ENCODE data around the gene MRPL21. TPM values are rescaled to one million over a fixed set of nuclear protein-coding genes. Genes with fewer than 3 reads are reported as not detected.

Gene MRPL21
- total and polyA plus RNA-seq, 9 of the 15 experiments (the other 6 are each of a cell fraction or from before 2014, with no cell fraction given): 196 to 618 (median 232) TPM

DNA sequence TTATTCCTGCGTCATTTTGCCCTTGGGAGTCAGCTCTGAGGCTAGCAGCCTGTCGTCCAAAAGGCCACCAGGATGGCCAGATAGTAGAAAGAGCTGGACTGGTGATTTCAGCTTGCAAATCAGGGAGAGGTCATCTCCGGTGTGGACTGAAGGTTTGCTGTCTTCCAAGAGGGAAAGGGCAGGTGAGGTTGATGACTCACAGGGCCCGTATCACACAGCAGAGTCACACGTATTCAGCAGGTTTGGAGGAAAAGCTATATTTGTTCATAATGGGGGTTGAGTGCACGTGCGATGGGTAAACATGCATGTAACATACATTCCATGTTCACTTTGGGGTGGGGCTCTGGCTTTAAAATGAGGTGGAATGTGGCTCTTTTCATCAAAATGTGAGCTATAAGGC lies 25.6 kb downstream of the MRPL21 start:
- TF ChIP-seq BHLHE40 (IDR thresholded peaks at IDR 0.05; ENCODE audit: low read length): peak; percentile 45; the same call in 1 of the 2 replicates
- TF ChIP-seq NCOA1 (IDR thresholded peaks at IDR 0.05; ENCODE audit: low read depth): no peak
- TF ChIP-seq TAF15 (IDR thresholded peaks at IDR 0.05; ENCODE audit: low read depth, low read length): no peak
- TF ChIP-seq, protein P1, sequence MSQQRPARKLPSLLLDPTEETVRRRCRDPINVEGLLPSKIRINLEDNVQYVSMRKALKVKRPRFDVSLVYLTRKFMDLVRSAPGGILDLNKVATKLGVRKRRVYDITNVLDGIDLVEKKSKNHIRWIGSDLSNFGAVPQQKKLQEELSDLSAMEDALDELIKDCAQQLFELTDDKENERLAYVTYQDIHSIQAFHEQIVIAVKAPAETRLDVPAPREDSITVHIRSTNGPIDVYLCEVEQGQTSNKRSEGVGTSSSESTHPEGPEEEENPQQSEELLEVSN (IDR thresholded peaks at IDR 0.05; ENCODE audit: borderline replicate concordance in 1 of 2, extremely low read depth in 1 of 2, insufficient read depth in 1 of 2, insufficient read length in 1 of 2, low read depth in 1 of 2, low read length in 1 of 2, poor library complexity in 1 of 2, severe bottlenecking in 1 of 2): no peak
- no peak for TF ChIP-seq SMARCB1 (IDR thresholded peaks at IDR 0.05; ENCODE audit: insufficient read length, low read depth)
- TF ChIP-seq, protein P2, sequence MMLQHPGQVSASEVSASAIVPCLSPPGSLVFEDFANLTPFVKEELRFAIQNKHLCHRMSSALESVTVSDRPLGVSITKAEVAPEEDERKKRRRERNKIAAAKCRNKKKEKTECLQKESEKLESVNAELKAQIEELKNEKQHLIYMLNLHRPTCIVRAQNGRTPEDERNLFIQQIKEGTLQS (IDR thresholded peaks at IDR 0.05): peak; percentile 37; the same call in 1 of the 2 replicates
- TF ChIP-seq, protein P2 (CRISPR knock-in tag; conservative IDR thresholded peaks at IDR 0.05): no peak
- no peak for TF ChIP-seq NUFIP1 (IDR thresholded peaks at IDR 0.05; ENCODE audit: partially characterized antibody)
- no peak for TF ChIP-seq ARNT (IDR thresholded peaks at IDR 0.05)
- intact Hi-C loops (cut with micrococcal nuclease): no loop called here
- FAIRE-seq: no peak
- Histone ChIP-seq H3K9ac (ENCODE audit: insufficient read depth in 1 of 2, low read depth in 2 of 2, low read length in 2 of 2) (no peak overlapping the region; a peak in 1 of 4 replicates), H3K79me2 (ENCODE audit: control insufficient read depth, insufficient read depth, low read length) (no peaks in the 10 kb centered on the region), H3K4me2 (ENCODE audit: insufficient read depth, low read length) (no peak overlapping the region), H3K27me3 (ENCODE audit: control insufficient read depth in 2 of 2, insufficient read depth in 2 of 2, low read length in 2 of 2) (no peaks in the 10 kb centered on the region), H3K27ac (ENCODE audit: extremely low read depth, low read depth, low read length) (no peak overlapping the region), H3K36me3 (ENCODE audit: control insufficient read depth, insufficient read depth, low read length) (no peaks in the 10 kb centered on the region), H3K9me3 (replicated peaks; ENCODE audit: control insufficient read depth, insufficient read depth, low read depth, low read length) (no peaks in the 10 kb centered on the region), H3K4me3 (no peak overlapping the region), H3K9me1 (ENCODE audit: control insufficient read depth, insufficient read depth, low read length) (no peaks in the 10 kb centered on the region), H2AFZ (ENCODE audit: low read depth, low read length) (no peak overlapping the region), H4K20me1 (replicated peaks; ENCODE audit: control insufficient read depth, insufficient read depth, low read length) (no peaks in the 10 kb centered on the region), H3K4me1 (replicated peaks in 1 of 2; ENCODE audit: control insufficient read depth in 2 of 2, insufficient read depth in 2 of 2, low read length in 2 of 2) (no peaks in the 10 kb centered on the region; a peak in 2 of 5 replicates)
- BruUV-seq (replicated peaks): no TSS peak
- in situ Hi-C loops (cut with MboI): no loop called here
- POLR2A ChIA-PET: interaction anchor here (0.6 to 1.7 kb wide), 6 partner anchors 9 to 165 kb away, joined by 3 to 6 read pairs (median 3); no protein-coding TSS in a partner anchor
- CTCF ChIA-PET (ENCODE audit: low intra/inter-chr PET ratio): no interaction called here
- 24% methylated on average over 7 of the region's 7 CpGs for WGBS (ENCODE audit: insufficient coverage, low coverage, missing lambda C conversion rate)
- DNase-seq (ENCODE audit: extremely low read depth in 1 of 4, low spot score in 3 of 4): no peak
- no peak; the same call in 2 of the 3 replicates for ATAC-seq

All from K562 (cell line).